ENCODE measurements around the gene FOXF2.

The FOXF2 gene

DNA sequence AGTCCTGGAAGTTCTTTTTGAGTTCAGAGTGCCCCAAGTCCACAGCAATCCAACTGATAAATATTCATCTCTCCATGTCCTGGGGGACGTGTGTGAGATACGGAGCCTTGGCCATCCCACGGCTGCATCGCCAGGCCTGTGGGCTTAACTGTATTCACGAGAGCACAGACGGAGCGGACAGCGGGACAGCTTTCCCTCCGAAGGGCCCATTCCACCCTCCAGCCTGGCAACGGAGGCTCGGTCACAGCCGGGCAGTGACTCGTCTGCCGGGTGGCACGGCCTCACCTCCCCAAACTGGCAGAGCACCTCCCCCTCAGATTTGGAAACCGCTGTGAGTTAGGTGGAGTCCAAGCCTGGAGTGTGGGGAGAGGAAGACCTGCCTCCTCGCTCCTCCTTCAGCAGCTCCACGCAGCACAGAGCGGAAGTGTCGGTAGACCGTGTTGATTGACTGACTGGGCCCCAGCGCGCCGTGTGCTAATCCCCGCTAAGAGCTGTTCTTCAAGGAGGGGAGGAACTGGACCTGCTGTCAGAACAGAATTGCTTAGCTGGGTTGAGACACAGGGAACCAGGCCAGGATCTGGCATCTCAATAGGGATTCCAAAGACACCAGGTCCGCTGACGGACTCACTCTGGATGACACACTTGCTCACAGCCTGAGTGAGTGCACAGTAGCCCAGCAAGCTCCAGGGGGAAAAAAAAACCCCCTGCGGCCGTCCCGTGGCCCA, 10.9 kb downstream of the FOXF2 start:
- in situ Hi-C loops (cut with MboI; ENCODE audit: low sequenced_read_pairs, unreplicated experiment): no loop called here
- no peak for DNase-seq (ENCODE audit: low spot score)
- TF ChIP-seq, protein P1, sequence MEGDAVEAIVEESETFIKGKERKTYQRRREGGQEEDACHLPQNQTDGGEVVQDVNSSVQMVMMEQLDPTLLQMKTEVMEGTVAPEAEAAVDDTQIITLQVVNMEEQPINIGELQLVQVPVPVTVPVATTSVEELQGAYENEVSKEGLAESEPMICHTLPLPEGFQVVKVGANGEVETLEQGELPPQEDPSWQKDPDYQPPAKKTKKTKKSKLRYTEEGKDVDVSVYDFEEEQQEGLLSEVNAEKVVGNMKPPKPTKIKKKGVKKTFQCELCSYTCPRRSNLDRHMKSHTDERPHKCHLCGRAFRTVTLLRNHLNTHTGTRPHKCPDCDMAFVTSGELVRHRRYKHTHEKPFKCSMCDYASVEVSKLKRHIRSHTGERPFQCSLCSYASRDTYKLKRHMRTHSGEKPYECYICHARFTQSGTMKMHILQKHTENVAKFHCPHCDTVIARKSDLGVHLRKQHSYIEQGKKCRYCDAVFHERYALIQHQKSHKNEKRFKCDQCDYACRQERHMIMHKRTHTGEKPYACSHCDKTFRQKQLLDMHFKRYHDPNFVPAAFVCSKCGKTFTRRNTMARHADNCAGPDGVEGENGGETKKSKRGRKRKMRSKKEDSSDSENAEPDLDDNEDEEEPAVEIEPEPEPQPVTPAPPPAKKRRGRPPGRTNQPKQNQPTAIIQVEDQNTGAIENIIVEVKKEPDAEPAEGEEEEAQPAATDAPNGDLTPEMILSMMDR (IDR thresholded peaks at IDR 0.05; ENCODE audit: borderline replicate concordance, control extremely low read depth, extremely low read depth, insufficient read depth, missing control alignments): no peak

DNA sequence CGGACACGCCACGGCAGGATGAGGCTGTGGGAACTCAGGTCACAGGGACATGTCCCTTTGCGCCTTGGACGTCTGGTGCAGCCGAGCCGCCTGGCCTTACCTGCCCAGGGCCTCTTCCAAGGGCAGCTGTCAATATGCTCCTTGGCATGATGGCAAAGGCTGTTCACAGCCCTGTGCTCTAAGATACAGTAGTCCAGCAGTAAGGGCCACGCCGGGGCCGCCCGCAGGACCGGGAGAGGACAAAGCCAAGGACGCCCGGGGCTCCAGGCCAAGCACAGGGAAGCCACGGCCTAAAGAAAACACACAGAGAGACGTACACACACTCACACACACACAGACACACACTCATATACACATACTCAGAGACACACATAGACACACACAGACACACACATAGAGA, 13.0 kb downstream of the FOXF2 start:
- in situ Hi-C loops (cut with MboI; ENCODE audit: low sequenced_read_pairs, unreplicated experiment): no loop called here
- TF ChIP-seq, protein P1 (IDR thresholded peaks at IDR 0.05; ENCODE audit: borderline replicate concordance, control extremely low read depth, extremely low read depth, insufficient read depth, missing control alignments): no peak
- DNase-seq (ENCODE audit: low spot score): no peak

DNA sequence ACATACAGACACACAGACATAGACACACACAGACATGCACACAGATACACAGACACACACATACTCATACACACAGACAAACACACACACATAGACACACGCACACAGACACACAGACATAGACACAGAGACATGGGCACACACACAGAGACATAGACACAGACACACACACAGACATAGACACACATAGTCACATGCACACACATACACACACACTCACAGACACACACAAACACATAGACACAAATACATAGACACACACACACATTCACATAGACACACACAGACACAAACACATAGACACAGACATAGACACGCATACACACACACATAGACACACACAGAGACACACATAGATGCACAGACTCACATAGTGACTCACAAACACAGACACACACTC, 13.5 kb downstream of the FOXF2 start:
- TF ChIP-seq, protein P1 (IDR thresholded peaks at IDR 0.05; ENCODE audit: borderline replicate concordance, control extremely low read depth, extremely low read depth, insufficient read depth, missing control alignments): no peak
- in situ Hi-C loops (cut with MboI; ENCODE audit: low sequenced_read_pairs, unreplicated experiment): no loop called here

DNA sequence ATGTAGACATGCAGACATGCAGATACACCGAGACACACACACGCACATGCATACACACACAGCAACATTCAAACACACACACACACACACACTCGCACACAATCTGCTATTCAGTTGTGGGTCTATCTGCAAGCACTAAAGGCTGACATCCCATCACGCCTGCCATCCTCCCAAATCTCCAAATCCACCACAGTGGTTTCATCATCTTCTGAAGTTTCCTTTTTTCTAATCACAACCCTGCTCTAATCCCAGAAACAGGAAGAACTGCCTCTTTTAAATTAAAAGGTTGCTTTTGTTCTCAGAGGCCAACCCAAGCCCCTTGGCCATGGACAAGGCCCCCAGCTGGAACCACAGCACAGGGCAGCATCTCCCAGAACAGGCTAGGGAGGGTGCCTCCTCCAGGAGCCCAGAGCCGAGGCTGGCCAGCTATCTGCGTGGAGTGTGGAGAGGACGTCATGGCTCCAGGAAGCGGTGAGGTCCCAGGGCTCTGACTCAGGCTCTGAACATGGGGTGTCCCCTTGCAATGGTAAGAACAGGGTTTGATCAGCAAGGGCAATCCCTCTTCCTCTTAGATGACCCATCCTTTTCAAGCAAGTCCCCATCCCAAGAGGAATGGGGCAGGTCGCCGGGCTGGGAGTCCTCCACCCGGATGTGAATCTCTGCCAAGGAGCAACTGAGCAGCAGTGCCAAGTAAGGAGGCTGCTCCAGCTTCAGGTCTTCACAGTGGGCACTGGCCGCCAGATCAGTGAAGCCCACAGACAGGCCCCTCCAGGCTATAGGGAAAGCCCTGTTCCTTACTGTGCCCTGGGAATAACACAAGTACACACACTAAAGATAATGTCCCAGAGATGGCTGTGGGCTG, 14.7 kb downstream of the FOXF2 start:
- no peak for DNase-seq (ENCODE audit: low spot score)
- TF ChIP-seq, protein P1 (IDR thresholded peaks at IDR 0.05; ENCODE audit: borderline replicate concordance, control extremely low read depth, extremely low read depth, insufficient read depth, missing control alignments): no peak
- in situ Hi-C loops (cut with MboI; ENCODE audit: low sequenced_read_pairs, unreplicated experiment): no loop called here

More for the DNA sequence above, 13.5 kb downstream of the FOXF2 start:
- DNase-seq (ENCODE audit: low spot score): no peak

DNA sequence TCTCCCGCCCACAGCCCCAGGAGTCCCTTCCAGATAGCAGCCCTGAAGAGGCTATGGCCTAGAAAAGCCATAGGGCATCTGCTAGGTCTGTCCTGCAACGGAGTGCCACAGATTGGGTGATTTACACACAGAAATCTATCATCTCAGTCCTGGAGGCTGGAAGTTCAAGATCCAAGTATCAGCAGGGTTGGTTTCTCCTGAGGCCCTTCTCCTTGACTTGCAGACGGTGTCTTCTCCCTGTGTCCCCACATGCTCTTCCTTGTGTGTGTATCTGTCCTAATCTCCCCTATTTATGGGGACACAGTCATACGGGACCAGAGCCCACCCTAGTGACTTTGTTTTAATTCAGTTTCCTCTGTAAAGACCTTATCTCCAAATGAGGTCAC, 15.3 kb downstream of the FOXF2 start:
- in situ Hi-C loops (cut with MboI; ENCODE audit: low sequenced_read_pairs, unreplicated experiment): no loop called here
- no peak for DNase-seq (ENCODE audit: low spot score)
- TF ChIP-seq, protein P1 (IDR thresholded peaks at IDR 0.05; ENCODE audit: borderline replicate concordance, control extremely low read depth, extremely low read depth, insufficient read depth, missing control alignments): no peak

DNA sequence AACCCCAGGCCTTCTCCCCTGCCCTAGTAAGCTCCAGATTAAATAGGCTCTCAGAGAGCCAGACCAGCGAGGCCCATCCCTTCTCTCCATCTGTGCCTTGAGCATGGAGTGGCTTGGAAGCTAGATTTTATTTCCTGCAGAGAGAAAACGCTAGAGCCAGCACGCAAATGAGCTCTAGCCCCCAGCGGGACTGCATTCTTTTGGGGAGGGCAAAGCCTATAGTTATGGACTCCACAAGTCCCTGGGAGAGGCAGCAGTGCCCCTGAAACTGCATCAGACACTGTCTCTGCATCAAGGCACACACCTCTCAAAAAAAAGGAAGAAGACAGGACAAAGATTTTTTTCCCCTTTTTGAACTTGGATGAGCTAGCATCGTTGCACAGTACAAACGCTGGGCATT, 15.8 kb downstream of the FOXF2 start:
- TF ChIP-seq, protein P1 (IDR thresholded peaks at IDR 0.05; ENCODE audit: borderline replicate concordance, control extremely low read depth, extremely low read depth, insufficient read depth, missing control alignments): no peak
- in situ Hi-C loops (cut with MboI; ENCODE audit: low sequenced_read_pairs, unreplicated experiment): no loop called here
- no peak for DNase-seq (ENCODE audit: low spot score)
